Ishikawa (cell line): Measurements from ENCODE around the gene CAMTA1.

Experiments used
- EGR1 ChIP-seq: IDR thresholded peaks from 2 replicates; pipeline ENCODE4 v1.6.1; 2012
- EP300 ChIP-seq: IDR thresholded peaks from 2 replicates; pipeline ENCODE4 v1.6.1; 2012; ENCODE audit warnings: borderline replicate concordance
- NFIC ChIP-seq: IDR thresholded peaks from 2 replicates; pipeline ENCODE4 v1.6.1; 2012
- RAD21 ChIP-seq: IDR thresholded peaks from 2 replicates; pipeline ENCODE4 v1.6.1; 2012; ENCODE audit warnings: low read depth
- REST ChIP-seq: IDR thresholded peaks from 2 replicates; pipeline ENCODE4 v1.6.1; 2012; ENCODE audit warnings: low read depth, mild to moderate bottlenecking
- TCF12 ChIP-seq: IDR thresholded peaks from 2 replicates; pipeline ENCODE4 v1.6.1; 2012; ENCODE audit warnings: low read depth
- USF1 ChIP-seq: IDR thresholded peaks from 2 replicates; pipeline ENCODE4 v1.6.1; 2012
- YY1 ChIP-seq: IDR thresholded peaks from 2 replicates; pipeline ENCODE4 v1.6.1; 2012; ENCODE audit warnings: low read depth
- TF ChIP-seq, protein P1 (sequence below): IDR thresholded peaks from 2 replicates; pipeline ENCODE4 v1.6.1; 2012

DNA sequence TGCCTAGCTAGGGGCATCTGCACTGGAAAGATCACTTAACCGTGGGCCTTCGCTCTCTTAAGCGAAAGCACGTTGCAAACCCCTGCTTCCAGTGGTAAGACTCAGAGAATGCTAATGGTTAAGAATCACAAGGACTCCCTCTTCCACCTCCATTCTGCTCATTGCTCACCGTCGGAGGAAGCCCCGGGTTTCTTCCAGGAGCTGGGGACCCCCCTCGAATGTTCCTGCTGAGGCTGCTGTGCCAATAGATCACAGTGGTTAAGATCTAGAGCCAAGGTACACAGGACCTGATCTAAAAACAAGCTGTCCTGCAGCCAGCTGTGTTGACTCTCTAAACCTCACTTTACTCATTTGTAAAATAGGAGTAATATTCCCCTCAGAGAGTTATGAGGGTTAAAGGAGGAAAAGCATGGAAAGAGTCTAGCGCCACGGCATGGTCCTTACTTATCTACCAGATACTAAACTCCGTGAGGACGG is 986.6 kb downstream of the CAMTA1 start:
- TF ChIP-seq EP300: no peak
- TF ChIP-seq, protein P1, sequence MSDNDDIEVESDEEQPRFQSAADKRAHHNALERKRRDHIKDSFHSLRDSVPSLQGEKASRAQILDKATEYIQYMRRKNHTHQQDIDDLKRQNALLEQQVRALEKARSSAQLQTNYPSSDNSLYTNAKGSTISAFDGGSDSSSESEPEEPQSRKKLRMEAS: no peak
- TF ChIP-seq USF1: no peak
- no peak for TF ChIP-seq YY1
- TF ChIP-seq REST: no peak
- no peak for TF ChIP-seq EGR1
- TF ChIP-seq RAD21: no peak
- no peak for TF ChIP-seq NFIC
- no peak for TF ChIP-seq TCF12
